Testis (tissue), 2 donors: ENCODE data around the gene ARHGAP26.

Experiments used
- CTCF ChIP-seq, 3 experiments: fragments of 450-650 bp in 2 of 3; fragments of 200-600 bp in 1 of 3; sonication (generic) in 1 of 3; IDR thresholded peaks; one replicate each; pipeline ENCODE4 v1.5.1; 2016 to 2019; ENCODE audit warnings: antibody characterized with exemption in 3 of 3, mild to moderate bottlenecking in 2 of 3, moderate library complexity in 1 of 3
- POLR2A ChIP-seq: fragments of 450-650 bp; IDR thresholded peaks from one replicate; pipeline ENCODE4 v1.6.1; 2017; ENCODE audit warnings: antibody characterized with exemption, mild to moderate bottlenecking, moderate library complexity

GRCh38 chr5:143059976-143060765, 290.0 kb downstream of the ARHGAP26 start:
- no peak for TF ChIP-seq CTCF (IDR thresholded peaks at IDR 0.05)
- TF ChIP-seq POLR2A, result no peak
